H9 (cell line): ENCODE results near the gene HSPB3. TPM values are rescaled to one million over a fixed set of nuclear protein-coding genes. Genes with fewer than 3 reads are reported as not detected.

Experiments
- DNase-seq: peaks from one replicate; pipeline ENCODE4 v3.0.0-alpha.2; 2017
- H2AFZ ChIP-seq: one replicate; pipeline ENCODE4 v1.6.1; 2013; ENCODE audit warnings: mild to moderate bottlenecking, low read length, control low read depth, moderate library complexity
- H2AK5ac ChIP-seq: 2 replicates; pipeline ENCODE4 v1.6.1; 2013; ENCODE audit warnings: low read length, control low read depth, mixed read lengths; ENCODE audit not compliant: insufficient read length
- H2BK120ac ChIP-seq: one replicate; pipeline ENCODE4 v1.6.1; 2013; ENCODE audit warnings: low read depth, mild to moderate bottlenecking, low read length, control low read depth, inconsistent platforms; ENCODE audit not compliant: poor library complexity, severe bottlenecking
- H2BK12ac ChIP-seq: 2 replicates; pipeline ENCODE4 v1.6.1; 2013; ENCODE audit warnings: low read length, control low read depth, mixed read lengths, low read depth; ENCODE audit not compliant: insufficient read length
- H2BK15ac ChIP-seq: 2 replicates; pipeline ENCODE4 v1.6.1; 2013; ENCODE audit warnings: low read depth, low read length, control low read depth
- H2BK20ac ChIP-seq: one replicate; pipeline ENCODE4 v1.6.1; 2013; ENCODE audit warnings: low read depth, mild to moderate bottlenecking, low read length, control low read depth, inconsistent platforms; ENCODE audit not compliant: poor library complexity, severe bottlenecking
- H2BK5ac ChIP-seq: 2 replicates; pipeline ENCODE4 v1.6.1; 2013; ENCODE audit warnings: low read length, control low read depth, mixed read lengths; ENCODE audit not compliant: insufficient read length
- H3K14ac ChIP-seq: 2 replicates; pipeline ENCODE4 v1.6.1; 2013; ENCODE audit warnings: low read length, control low read depth; ENCODE audit not compliant: insufficient read depth
- H3K18ac ChIP-seq: 2 replicates; pipeline ENCODE4 v1.6.1; 2013; ENCODE audit warnings: low read depth, mild to moderate bottlenecking, mixed read lengths, low read length, control low read depth; ENCODE audit not compliant: insufficient read length
- H3K23ac ChIP-seq: 2 replicates; pipeline ENCODE4 v1.6.1; 2013; ENCODE audit warnings: low read length, control low read depth, mixed read lengths, low read depth; ENCODE audit not compliant: insufficient read length
- H3K23me2 ChIP-seq: 2 replicates; pipeline ENCODE4 v1.6.1; 2013; ENCODE audit warnings: low read depth, mild to moderate bottlenecking, mixed read lengths, low read length, control low read depth; ENCODE audit not compliant: insufficient read length, poor library complexity, severe bottlenecking
- H3K27ac ChIP-seq: 2 replicates; pipeline ENCODE4 v1.5.1; 2013; ENCODE audit warnings: low read length, control low read depth, mixed read lengths, low read depth; ENCODE audit not compliant: insufficient read length
- H3K27me3 ChIP-seq: 2 replicates; pipeline ENCODE4 v1.6.1; 2013; ENCODE audit warnings: low read length, control low read depth, inconsistent platforms; ENCODE audit not compliant: insufficient read depth
- H3K4ac ChIP-seq: 2 replicates; pipeline ENCODE4 v1.6.1; 2013; ENCODE audit warnings: low read depth, mild to moderate bottlenecking, control low read depth, inconsistent platforms, low read length, moderate library complexity
- H3K4me1 ChIP-seq: 2 replicates; pipeline ENCODE4 v1.6.1; 2013; ENCODE audit warnings: low read length, control low read depth, inconsistent platforms; ENCODE audit not compliant: insufficient read depth
- H3K4me2 ChIP-seq: 2 replicates; pipeline ENCODE4 v1.6.1; 2013; ENCODE audit warnings: low read length, control low read depth, mixed read lengths; ENCODE audit not compliant: insufficient read length, insufficient read depth
- H3K56ac ChIP-seq: 2 replicates; pipeline ENCODE4 v1.6.1; 2013; ENCODE audit warnings: low read depth, mild to moderate bottlenecking, mixed read lengths, low read length, control low read depth; ENCODE audit not compliant: insufficient read length
- H3K79me1 ChIP-seq: 2 replicates; pipeline ENCODE4 v1.6.1; 2013; ENCODE audit warnings: low read depth, mild to moderate bottlenecking, moderate library complexity, low read length, control low read depth, inconsistent platforms; ENCODE audit not compliant: insufficient read depth, poor library complexity, severe bottlenecking
- H3K79me2 ChIP-seq: 2 replicates; pipeline ENCODE4 v1.6.1; 2013; ENCODE audit warnings: low read length, control low read depth, inconsistent platforms; ENCODE audit not compliant: insufficient read depth
- H3K9ac ChIP-seq: 2 replicates; pipeline ENCODE4 v1.6.1; 2013; ENCODE audit warnings: low read length, control low read depth, mixed read lengths; ENCODE audit not compliant: insufficient read length; ENCODE audit errors: extremely low read depth
- H3K9me3 ChIP-seq: one replicate; pipeline ENCODE4 v1.6.1; 2013; ENCODE audit warnings: low read depth, low read length, inconsistent platforms; ENCODE audit not compliant: control insufficient read depth
- H3T11ph ChIP-seq: one replicate; pipeline ENCODE4 v1.6.1; 2013; ENCODE audit warnings: mild to moderate bottlenecking, low read length, control low read depth, inconsistent platforms
- H4K20me1 ChIP-seq: one replicate; pipeline ENCODE4 v1.6.1; 2013; ENCODE audit not compliant: control insufficient read depth, insufficient read length, insufficient read depth
- H4K5ac ChIP-seq: 2 replicates; pipeline ENCODE4 v1.6.1; 2013; ENCODE audit warnings: low read depth, mild to moderate bottlenecking, mixed read lengths, low read length, control low read depth; ENCODE audit not compliant: insufficient read length
- H4K8ac ChIP-seq: replicated peaks from 2 replicates; pipeline ENCODE4 v1.6.1; 2013; ENCODE audit warnings: low read length, control low read depth, mixed read lengths, low read depth; ENCODE audit not compliant: insufficient read length
- H4K91ac ChIP-seq: 2 replicates; pipeline ENCODE4 v1.6.1; 2013; ENCODE audit warnings: low read depth, mild to moderate bottlenecking, moderate library complexity, mixed read lengths, low read length, control low read depth; ENCODE audit not compliant: insufficient read length
- H3K27ac Mint-ChIP-seq, 3 experiments: 2 replicates in 2 of 3; 3 replicates in 1 of 3; pipeline ENCODE4 v1.8.0; 2020 to 2021; ENCODE audit warnings: mixed read lengths in 3 of 3, mild to moderate bottlenecking in 1 of 3, moderate library complexity in 1 of 3
- H3K27me3 Mint-ChIP-seq: 2 replicates; pipeline ENCODE4 v1.8.0; 2021; ENCODE audit warnings: low read depth, mild to moderate bottlenecking, moderate library complexity, mixed read lengths
- H3K36me3 Mint-ChIP-seq, 3 experiments: 2 replicates in 2 of 3; 3 replicates in 1 of 3; pipeline ENCODE4 v1.8.0; 2020 to 2021; ENCODE audit warnings: low read depth in 3 of 3, mixed read lengths in 3 of 3; ENCODE audit not compliant: insufficient read depth in 1 of 3
- H3K4me1 Mint-ChIP-seq, 2 experiments: 2 replicates each; pipeline ENCODE4 v1.8.0; 2020; ENCODE audit warnings: mixed read lengths in 2 of 2
- H3K4me3 Mint-ChIP-seq, 2 experiments: 2 replicates in 1 of 2; 3 replicates in 1 of 2; pipeline ENCODE4 v1.8.0; 2020 to 2021; ENCODE audit warnings: mild to moderate bottlenecking in 2 of 2, mixed read lengths in 2 of 2, moderate library complexity in 1 of 2
- H3K9me3 Mint-ChIP-seq, 2 experiments: 2 replicates in 1 of 2; 3 replicates in 1 of 2; pipeline ENCODE4 v1.8.0; 2020; ENCODE audit warnings: mild to moderate bottlenecking in 2 of 2, mixed read lengths in 2 of 2, moderate library complexity in 1 of 2
- total RNA-seq: library from RNA; stranded (reverse); gene quantifications from 2 replicates; pipeline ENCODE4 v1.2.1, GENCODE V29; 2021
- TF ChIP-seq, protein P1 (sequence below): fragments of 200-600 bp; sonication (generic); conservative IDR thresholded peaks from 3 replicates; pipeline ENCODE4 v1.8.0; 2021; ENCODE audit warnings: antibody characterized with exemption, mild to moderate bottlenecking

Gene HSPB3
- total RNA-seq, 1 experiment from 2014 or later: not detected

DNA sequence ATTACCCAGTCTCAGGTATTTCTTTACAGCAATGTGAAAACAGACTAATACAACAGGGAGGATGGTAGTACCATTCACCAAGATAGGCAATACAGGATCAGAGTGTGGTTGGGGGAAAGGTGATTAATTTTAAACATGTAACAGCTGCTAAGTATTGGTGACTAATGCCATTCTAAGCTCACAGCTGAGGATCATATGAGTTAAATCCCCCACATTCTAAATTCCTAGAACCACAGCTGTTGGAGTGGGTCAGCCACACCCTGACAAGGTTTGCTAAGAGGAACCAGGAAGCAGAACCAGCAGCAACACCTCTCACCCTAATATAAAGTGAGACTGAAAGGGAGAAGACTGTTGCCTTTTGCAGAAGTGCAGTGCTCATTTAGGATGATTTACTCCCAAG lies 24.8 kb downstream of the HSPB3 start:
- no peak overlapping the region for H3K4ac ChIP-seq
- H2BK20ac ChIP-seq: no peak overlapping the region
- H3K79me2 ChIP-seq: no peaks in the 10 kb centered on the region
- no peak overlapping the region for H3K27ac ChIP-seq
- no peaks in the 10 kb centered on the region; a peak in 1 of 5 replicates for H3K9me3 Mint-ChIP-seq
- peaks cover 3% of the 10 kb centered on the region; the same call in 1 of the 2 replicates for H3K27me3 Mint-ChIP-seq
- no peak overlapping the region for H3K9ac ChIP-seq
- no peaks in the 10 kb centered on the region for H4K20me1 ChIP-seq
- H2BK120ac ChIP-seq: no peak overlapping the region
- H3K36me3 Mint-ChIP-seq: no peaks in the 10 kb centered on the region
- no peak overlapping the region for H3K27ac Mint-ChIP-seq
- H3K23me2 ChIP-seq: no peaks in the 10 kb centered on the region
- H2BK5ac ChIP-seq: no peak overlapping the region
- no peak overlapping the region for H3K56ac ChIP-seq
- H3K4me3 Mint-ChIP-seq: no peak overlapping the region
- H3K4me1 Mint-ChIP-seq: no peaks in the 10 kb centered on the region
- no peak overlapping the region for H3K4me2 ChIP-seq
- H3K79me1 ChIP-seq: no peaks in the 10 kb centered on the region
- no peak overlapping the region for H3T11ph ChIP-seq
- no peaks in the 10 kb centered on the region; the same call in 1 of the 2 replicates for H3K27me3 ChIP-seq
- H4K8ac ChIP-seq: no peak overlapping the region
- no peak overlapping the region for H4K5ac ChIP-seq
- H2AFZ ChIP-seq: no peak overlapping the region
- H3K9me3 ChIP-seq: no peaks in the 10 kb centered on the region
- H3K23ac ChIP-seq: no peak overlapping the region
- H3K14ac ChIP-seq: no peak overlapping the region
- H2BK12ac ChIP-seq: no peak overlapping the region
- H3K18ac ChIP-seq: no peak overlapping the region
- H2AK5ac ChIP-seq: no peak overlapping the region
- TF ChIP-seq, protein P1, sequence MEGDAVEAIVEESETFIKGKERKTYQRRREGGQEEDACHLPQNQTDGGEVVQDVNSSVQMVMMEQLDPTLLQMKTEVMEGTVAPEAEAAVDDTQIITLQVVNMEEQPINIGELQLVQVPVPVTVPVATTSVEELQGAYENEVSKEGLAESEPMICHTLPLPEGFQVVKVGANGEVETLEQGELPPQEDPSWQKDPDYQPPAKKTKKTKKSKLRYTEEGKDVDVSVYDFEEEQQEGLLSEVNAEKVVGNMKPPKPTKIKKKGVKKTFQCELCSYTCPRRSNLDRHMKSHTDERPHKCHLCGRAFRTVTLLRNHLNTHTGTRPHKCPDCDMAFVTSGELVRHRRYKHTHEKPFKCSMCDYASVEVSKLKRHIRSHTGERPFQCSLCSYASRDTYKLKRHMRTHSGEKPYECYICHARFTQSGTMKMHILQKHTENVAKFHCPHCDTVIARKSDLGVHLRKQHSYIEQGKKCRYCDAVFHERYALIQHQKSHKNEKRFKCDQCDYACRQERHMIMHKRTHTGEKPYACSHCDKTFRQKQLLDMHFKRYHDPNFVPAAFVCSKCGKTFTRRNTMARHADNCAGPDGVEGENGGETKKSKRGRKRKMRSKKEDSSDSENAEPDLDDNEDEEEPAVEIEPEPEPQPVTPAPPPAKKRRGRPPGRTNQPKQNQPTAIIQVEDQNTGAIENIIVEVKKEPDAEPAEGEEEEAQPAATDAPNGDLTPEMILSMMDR: no peak
- H3K4me1 ChIP-seq: no peaks in the 10 kb centered on the region
- no peak overlapping the region for H2BK15ac ChIP-seq
- H4K91ac ChIP-seq: no peak overlapping the region
- no peak for DNase-seq
